MV-4-11 (cell line): Measurements from ENCODE around the gene RALA.
A peak's percentile ranks its signal among the peaks of the same experiment; 100 is the strongest.
"Not testable (repeated sequence)": the region's sequence is repeated elsewhere in the genome, so short reads cannot be mapped to it uniquely, and the experiment has no call there.

Experiments
- DNase-seq: peaks from one replicate; lab custom pipeline; 2025; lab: John Stamatoyannopoulos, UW

RALA gene

DNA sequence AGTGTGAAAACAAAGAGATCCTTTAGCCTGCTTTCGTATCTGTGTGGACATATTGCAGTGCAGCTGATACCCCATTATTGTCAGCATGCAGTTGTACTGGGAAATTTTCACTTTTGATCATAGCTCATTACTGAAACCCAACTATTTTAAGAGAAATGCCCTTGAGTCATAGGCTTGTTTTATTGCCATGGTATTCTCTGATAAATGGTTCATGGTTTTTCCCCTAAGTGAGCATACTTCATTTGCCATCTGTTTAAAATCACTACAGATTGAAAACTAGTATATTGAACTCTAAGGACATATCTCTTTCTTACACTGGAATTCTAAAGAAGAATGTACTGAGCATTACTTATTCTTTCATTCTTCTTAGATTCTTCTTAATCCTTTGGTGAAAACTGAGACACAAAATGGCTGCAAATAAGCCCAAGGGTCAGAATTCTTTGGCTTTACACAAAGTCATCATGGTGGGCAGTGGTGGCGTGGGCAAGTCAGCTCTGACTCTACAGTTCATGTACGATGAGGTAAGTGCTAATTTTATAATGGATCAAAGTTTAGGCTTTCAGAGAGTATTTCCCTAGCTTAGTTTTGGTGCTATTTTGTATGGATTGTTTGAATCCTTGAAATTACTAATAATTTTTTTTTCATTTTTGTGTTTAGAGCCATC, 63.0 kb downstream of the RALA start:
- DNase-seq: no peak

DNA sequence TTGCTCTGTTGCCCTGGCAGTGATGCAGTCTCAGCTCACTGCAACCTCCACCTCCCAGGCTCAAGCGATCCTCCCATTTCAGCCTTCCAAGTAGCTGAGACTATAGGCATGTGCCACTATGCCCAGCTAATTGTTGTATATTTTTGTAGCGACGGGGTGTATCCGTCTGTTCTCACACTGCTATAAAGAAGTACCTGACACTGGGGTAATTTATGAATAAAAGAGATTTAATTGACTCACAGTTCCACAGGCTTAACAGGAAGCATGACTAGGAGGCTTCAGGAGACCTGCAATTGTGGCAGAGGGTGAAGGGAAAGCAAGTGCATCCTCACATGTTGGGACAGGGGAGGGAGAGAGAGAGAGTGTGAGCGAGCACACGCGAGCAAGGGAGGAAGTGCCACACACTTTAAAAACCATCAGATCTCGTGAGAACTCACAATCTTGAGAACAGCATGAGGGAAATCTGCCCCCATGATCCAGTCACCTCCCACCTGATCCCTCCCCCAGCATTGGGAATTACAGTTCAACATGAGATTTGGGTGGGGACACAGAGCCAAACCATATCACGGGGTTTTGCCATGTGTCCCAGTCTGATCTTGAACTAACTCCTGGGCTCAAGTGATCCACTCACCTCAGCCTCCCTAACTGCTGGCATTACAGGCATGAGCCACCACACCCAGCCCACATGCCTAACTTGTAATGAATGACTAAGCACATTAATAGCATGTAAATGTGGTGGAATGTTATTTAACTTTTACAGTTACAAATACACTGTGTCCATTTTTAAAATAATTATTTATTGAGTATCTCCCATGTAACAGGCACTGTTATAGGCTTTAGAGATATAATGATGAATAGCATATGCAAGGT, 65.5 kb downstream of the RALA start:
- DNase-seq: no peak

DNA sequence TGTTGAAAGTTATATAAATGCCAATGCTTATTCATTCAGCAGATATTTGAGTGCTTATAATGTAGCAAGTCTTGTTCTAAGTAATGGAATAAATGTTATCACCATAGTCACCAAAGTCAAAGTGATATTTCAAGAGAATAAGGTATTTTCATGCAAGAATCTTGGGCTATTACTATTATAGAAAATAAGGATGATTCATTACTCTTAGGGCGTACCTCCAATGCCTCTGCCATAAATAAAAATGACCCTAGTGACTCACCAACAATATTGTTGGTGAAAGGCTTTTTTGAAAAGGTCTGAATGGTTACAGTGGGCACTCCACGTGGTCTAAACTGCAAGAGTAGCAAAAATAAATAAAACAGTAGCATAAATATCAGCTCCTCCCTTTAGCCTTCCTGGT, 68.4 kb downstream of the RALA start:
- no peak for DNase-seq

DNA sequence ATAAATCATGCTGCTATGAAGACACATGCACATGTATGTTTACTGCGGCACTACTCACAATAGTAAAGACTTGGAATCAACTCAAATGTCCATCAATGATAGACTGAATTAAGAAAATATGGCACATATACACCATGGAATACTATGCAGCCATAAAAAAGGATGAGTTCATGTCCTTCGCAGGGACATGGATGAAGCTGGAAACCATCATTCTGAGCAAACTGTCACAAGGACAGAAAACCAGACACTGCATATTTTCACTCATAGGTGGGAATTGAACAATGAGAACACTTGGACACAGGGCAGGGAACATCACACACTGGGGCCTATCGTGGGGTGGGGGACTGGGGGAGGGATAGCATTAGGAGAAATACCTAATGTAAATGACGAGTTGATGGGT, 69.7 kb downstream of the RALA start:
- DNase-seq: not testable (repeated sequence)

DNA sequence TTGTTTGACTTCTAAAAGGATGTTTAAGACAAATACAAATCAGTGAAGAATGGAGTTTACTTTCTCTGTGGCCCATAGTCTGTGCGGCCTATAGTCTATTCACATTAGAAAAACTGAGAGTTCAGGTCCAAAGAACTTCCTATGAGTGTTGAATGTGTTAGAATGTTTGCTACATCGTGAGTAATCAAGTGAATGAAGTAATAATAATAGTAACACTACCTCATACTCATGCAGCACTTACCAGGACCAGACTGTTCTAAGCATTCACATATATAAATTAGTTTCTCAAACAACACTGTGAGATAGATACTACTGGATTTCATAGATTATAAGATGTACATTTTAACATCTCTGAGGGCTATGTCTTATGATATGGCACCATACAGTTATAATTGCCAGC, 70.4 kb downstream of the RALA start:
- DNase-seq: no peak

DNA sequence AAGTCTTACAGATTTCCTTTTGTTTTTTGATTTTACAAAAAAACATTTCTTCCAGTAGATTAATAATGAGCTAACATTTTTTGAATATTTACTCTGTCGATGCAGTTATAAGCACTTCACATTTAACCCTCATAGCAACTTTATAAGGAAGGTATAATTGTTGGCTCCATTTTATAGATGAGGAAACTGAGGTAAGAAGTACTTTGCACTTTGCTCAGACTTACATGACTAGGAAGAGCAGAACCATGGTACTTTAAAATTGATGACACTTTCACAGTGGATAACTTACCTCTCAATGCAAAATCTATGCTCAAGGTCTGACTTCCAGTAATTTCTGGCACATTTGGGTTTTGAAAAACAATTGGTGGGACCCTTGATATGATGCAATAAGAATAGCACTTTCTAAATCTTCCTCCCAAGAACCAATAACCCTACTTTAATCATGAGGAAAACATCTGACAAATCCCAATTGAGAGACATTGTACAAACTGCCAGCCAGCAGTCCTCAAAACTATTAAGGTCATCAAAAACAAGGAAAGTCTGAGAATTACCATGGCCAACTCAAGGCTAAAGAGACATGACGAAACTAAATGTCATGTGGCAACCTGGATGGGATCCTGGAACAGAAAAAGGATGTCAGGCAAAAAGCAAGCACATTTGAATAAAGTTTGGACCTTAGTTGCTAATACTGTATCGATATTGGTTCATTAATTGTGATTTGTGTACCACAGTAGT, 72.6 kb downstream of the RALA start:
- DNase-seq: no peak

DNA sequence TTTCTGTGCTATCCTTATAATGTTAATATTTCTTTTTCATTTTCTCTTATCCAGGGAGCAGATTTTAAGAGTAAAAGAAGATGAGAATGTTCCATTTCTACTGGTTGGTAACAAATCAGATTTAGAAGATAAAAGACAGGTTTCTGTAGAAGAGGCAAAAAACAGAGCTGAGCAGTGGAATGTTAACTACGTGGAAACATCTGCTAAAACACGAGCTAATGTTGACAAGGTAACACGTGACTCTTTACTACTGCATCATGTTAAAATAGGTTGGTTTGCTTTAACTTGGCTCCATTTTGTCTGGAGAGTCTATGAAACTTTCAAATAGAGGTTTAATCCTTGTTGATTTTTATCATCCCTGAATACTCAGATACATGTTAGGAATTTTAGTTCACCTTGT, 73.3 kb downstream of the RALA start:
- DNase-seq: no peak

DNA sequence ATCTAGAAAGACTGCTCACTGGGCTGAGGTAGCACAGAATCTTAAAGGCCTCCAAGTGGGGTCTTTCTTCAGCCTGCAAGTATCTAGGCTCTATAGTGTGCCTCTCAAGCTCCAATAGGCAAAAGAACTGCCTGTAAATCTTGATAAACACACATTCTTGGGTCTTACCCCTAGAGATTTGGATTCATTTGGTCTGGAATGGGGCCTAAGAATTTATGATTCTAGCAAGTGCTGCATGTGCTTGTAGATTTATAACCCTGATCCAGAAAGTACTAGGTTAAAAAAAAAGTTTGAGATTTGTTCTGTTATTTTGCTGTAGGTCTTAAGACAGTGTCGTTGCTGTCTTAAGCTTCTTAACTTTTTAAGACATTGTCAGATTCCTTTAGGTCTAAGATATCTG, 74.1 kb downstream of the RALA start:
- DNase-seq: no peak

DNA sequence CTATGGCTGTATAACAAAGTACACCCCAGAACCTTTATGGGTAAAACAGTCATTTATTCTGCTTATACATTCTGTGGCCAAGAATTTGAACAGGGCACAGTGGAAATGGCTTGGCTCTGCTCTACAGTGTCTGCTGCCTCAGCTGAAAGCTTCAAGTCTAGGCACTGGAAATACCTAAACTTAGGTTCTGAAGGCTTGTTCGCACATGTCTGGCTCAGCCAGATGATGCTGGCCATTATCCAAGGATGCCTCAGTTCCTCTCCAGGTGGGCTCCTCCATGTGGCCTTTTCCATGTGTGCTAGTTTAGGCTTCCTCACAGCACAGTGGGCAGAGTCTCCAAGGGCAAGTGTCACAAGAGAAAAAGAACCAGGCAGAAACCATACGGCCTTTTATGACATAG, 76.8 kb downstream of the RALA start:
- DNase-seq: no peak

DNA sequence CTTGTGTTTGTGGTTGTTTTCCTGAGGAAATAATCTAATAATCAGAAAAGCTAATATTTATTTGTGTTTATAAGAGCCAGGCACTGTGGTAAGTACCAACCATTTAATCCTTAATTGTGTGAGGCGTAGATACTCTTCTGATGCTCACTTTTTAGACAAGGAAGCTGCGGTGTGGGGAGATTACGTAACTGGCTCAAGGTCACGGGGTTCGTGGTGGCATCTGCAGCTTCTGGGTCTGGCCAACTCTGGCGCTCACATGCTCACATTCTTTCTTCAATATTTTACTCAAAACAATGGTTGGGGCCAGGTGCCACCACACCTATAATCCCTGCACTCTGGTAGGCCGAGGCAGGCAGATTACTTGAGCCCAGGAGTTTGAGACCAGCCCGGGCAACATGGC, 77.6 kb downstream of the RALA start:
- peak; percentile 91 for DNase-seq

DNA sequence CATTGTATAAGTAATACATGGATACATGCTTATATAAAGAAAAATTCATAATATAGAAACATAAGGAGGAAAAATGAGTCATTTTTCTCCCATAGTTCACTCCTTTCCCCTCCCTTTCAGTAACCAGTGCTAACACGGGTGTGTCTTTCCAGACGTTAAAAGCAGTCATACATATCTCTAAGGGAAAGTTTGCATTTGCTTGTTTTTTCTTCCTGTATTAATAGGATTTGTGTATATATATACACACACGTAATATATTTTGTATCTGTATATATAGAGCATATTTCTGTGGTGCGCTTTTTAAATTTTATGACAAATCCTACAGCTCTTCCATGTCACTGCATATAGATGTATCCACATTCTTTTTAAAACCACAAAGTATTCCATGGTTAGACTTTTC, 78.8 kb downstream of the RALA start:
- DNase-seq: no peak

DNA sequence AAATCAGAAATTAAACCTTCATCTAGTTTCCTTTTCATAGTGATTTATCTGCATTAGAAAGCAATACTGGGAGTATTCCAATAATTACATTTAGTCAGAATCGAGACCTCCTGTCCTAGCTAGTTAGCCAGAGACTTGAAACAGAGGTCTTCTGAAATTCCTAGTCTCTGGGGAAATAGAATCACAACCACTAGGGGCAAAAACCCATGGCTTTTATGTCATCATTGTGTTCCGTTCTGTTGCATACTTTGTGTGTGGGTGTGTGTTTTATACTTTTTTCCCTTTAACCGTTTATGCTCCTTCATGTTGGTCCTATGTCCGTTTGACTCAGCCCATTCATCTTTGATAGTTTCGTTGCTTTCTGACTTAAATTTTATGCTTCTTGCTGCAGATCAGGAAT, 79.8 kb downstream of the RALA start:
- DNase-seq: no peak

DNA sequence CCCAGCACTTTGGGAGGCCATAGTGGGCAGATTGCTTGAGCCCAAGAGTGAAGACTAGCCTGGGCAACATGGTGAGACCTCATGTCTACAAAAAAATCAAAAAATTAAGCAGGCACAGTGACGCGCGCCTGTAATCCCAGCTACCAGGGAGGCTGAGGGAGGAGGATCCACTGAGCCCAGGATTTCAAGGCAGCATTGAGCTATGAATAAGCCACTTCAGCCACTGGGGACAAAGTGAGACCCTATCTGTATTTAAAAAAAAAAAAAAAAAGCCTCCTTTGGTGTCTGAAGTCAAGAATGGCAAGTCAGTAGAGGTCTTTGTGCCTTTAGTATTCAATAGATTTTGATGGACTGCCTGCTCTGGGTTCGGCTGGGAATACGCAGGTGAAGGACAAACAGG, 85.7 kb downstream of the RALA start:
- no peak for DNase-seq

DNA sequence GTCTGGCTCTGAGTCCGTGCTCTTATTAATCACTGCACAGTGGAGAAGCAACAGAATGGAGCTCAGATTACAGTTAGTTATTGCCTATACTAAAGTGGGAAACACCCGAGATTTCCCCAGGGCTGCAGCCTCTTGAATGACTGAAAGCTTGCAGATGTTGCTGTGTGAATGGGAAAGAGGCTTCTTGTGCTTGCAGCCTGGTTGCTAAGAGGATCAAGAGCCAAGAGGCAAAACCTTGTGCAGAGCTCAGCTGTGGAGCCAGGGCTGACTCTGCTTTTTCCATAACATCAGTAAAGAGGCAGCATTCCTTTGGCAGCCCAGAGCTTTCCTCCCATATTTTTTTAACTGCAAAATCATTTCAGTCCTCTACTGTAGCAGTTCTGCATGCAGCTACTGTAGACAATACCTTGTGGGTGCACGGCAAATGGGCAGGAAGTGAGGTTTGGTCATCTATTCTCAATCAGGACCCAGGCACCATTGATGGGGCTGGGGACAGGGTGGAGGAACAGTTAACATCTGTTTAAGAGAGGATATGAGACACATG, 86.5 kb downstream of the RALA start:
- no peak for DNase-seq

DNA sequence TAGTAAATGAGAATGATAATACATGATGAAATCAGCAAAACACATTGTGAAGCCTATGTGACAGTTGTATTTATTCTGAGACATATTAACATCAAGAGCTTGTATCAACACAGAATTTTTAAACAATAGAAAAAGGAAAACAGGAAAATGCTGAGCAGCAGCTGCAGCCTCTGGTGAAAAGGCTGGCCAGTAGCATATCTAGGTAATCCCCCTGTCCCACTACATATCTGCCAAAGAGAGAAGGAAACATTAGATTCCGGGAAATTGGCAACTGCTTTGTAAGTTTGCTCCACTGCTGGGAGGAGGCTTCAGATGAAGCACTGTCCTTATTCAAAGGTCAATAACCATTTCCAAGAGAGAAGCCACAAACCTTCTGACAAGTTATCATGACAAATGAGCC, 89.4 kb downstream of the RALA start:
- DNase-seq: no peak

DNA sequence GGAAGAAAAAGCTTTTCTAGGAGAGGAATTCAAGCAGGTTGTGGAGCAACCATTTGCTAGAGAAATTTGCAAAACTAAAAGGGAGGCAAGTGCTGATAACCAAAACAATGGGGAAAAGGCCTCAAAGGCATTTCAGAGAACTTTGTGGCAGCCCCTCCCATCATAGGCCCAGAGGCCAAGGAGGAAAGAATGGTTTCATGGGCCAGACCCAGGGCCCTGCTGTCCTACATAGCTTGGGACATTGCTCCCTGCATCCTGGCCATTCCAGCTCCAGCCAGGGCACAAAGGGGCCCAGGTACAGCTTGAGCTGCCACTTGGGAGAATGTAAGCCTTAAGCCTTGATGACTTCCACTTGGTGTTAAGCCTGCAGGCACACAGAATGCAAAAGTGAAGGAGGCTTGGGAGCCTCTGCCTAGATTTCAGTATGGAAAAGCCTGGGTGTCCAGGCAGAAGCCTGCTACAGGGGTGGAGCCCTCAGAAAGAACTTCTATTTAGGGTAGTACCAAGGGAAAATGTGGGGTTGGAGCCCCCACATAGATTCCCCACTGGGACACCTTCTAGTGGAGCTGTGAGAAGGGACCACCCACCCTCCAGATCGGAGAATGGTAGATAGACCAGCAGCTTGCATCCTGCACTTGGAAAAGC, 91.2 kb downstream of the RALA start:
- DNase-seq: no peak

DNA sequence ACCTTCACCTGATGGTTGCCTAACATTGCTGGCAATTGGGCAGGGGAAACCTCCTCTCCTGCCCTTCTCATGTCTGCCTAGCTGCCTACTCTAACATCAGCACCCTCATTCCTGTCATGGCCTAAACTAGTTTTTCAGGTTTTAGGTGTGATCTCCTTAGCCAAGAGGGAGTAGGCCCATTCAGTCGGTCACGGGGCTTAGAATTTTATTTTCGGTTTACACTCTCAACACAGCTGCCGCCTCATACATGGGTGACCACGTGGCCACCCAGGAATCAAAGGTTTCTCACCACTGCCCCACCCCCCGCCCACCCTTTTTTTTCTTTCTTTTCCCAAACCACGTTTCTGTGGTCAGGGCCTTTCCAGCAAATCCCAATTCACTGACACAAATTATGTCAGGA, 97.2 kb downstream of the RALA start:
- DNase-seq: no peak

DNA sequence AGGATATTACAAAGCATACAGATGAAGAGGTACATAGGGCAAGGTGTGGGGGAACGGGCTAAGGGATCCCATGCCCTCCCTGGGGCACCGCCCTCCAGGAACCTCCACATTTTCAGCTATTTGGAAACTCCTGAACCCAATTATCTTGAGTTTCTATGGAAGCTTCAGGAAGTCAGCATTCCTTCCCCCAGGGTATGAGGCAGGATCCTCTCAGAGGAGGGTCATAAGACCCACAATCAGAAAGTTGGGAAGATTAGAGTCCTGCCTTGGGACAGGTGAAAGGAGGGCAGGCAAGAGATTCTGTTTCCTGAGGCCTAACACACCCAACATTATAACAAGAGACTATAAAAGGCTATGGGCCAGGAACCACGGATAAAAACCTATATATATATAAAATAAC, 98.0 kb downstream of the RALA start:
- no peak for DNase-seq

DNA sequence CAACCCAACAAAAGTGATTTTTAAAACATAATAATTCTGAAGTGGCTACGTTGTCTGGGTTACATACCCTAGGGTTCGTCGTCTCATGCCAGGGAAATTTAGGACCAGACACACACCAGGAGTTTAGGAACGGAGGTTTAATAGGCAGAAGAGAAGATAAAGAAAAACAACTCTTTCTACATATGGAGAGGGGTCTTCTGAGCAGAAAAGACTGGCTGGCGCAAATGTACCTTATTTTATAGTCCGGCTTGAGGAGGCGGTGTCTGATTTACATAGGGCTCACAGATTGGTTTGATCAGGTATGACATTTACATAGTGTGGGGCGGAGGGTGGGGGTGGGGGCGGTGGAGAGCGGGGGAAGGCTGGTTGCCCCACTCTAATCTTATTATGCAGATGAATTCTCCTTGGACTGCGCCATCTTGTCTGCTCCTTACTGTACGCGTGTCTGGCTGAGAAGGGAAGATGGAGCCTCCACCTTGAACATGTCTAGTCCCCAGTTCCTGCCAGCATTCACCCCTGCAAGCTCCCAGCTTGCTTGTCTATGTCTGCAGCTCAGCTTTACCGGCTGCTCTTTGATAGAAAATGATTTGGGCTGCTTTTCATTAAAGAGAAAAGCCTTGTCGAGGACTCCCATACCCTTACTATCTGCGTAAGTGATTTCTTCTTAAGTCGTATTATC, 98.7 kb downstream of the RALA start:
- no peak for DNase-seq

DNA sequence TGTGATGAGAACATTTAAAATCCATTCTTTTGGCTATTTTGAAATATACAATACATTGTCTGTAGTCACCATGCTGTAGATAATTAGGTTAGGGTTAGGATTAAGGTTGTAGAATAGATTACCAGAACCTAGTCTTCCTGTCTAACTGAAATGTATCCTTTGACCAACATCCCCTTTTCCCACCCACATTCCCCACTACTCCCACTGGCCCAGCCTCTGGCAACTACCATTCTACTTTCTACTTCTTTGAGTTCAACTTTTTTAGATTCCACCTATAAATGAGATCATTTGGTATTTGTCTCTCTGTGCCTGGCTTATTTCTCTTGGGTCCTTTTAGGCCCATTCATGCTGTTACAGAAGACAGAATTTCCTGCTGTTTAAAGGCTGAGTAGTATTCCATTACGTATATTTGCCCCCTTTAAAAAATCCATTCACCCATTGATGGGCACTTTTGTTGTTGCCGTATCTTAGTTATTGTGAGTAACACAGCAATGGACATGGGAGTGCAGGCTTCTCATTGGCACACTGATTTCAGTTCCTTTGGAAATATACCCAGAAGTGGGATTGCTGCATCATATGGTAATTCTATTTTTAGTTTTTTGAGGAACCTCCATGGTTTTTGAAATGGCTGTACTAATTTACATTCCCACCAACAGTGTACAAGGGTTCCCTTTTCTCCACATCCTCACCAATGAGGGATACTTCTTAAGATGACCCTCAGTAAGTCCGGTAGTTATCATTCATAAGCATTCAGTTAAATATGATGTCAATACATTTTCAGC, 104.0 kb downstream of the RALA start:
- peak; percentile 44 for DNase-seq
